K562 (cell line): ENCODE measurements around the gene EYA4. TPM values are rescaled to one million over a fixed set of nuclear protein-coding genes. Genes with fewer than 3 reads are reported as not detected.

ENCODE experiments used
- ATAC-seq: fragments of 200-7000 bp; cut with Tn5 transposase; 3 replicates; pipeline ENCODE4 v1.9.1; 2020; ENCODE audit warnings: moderate library complexity
- BruUV-seq: library from RNA; stranded (reverse); fragments of 400-500 nt; replicated peaks from 2 replicates; lab custom pipeline; 2021; lab: Mats Ljungman, UMichigan
- CTCF ChIA-PET: fragments of 300-600 bp; formaldehyde crosslinking; extraction: SDS; loops from one replicate; lab custom pipeline; 2021; ENCODE audit warnings: low intra/inter-chr PET ratio; lab: Yijun Ruan, JAX
- POLR2A ChIA-PET: fragments of 300-600, 350-650 bp; sonication (Branson Sonifier 250); formaldehyde crosslinking; extraction: SDS; loops from one replicate; lab custom pipeline; 2021; ENCODE audit warnings: antibody characterized with exemption, inconsistent platforms; lab: Yijun Ruan, JAX
- DNase-seq, 4 experiments: peaks; one replicate each; pipeline versions ENCODE4 v3.0.0 to v3.0.0-alpha.2; 2011 to 2018; ENCODE audit warnings: low spot score in 3 of 4, mixed read lengths in 3 of 4; ENCODE audit errors: extremely low read depth in 1 of 4
- FAIRE-seq: peaks from 2 replicates; lab custom pipeline; 2011; peaks lifted over from hg19 to GRCh38; lab: Jason Lieb, UNC
- H2AFZ ChIP-seq: 2 replicates; pipeline ENCODE4 v1.6.0; 2011; ENCODE audit warnings: low read depth, low read length, control low read depth, inconsistent platforms
- H3K27ac ChIP-seq: fragments of 200-600 bp; 3 replicates; pipeline ENCODE4 v1.8.0; 2011; ENCODE audit warnings: low read depth, mild to moderate bottlenecking, control low read depth, inconsistent platforms, low read length, moderate library complexity, mixed read lengths; ENCODE audit errors: extremely low read depth
- H3K27me3 ChIP-seq, 2 experiments: fragments of 300-600 bp in 1 of 2; 2 replicates in 1 of 2; 3 replicates in 1 of 2; pipeline versions ENCODE4 v1.6.0 to v1.8.0; 2011; ENCODE audit warnings: inconsistent platforms in 2 of 2, low read length in 2 of 2, mild to moderate bottlenecking in 1 of 2, mixed read lengths in 1 of 2, moderate library complexity in 1 of 2; ENCODE audit not compliant: control insufficient read depth in 2 of 2, insufficient read depth in 2 of 2
- H3K36me3 ChIP-seq: fragments of 300-600 bp; 3 replicates; pipeline ENCODE4 v1.8.0; 2011; ENCODE audit warnings: mild to moderate bottlenecking, low read length, inconsistent platforms; ENCODE audit not compliant: control insufficient read depth, insufficient read depth
- H3K4me1 ChIP-seq, 2 experiments: fragments of 200-600 bp in 1 of 2; replicated peaks in 1 of 2; 2 replicates in 1 of 2; 3 replicates in 1 of 2; pipeline versions ENCODE4 v1.5.1 to v1.8.0; 2011; ENCODE audit warnings: inconsistent platforms in 2 of 2, low read length in 2 of 2, mild to moderate bottlenecking in 1 of 2, mixed read lengths in 1 of 2, moderate library complexity in 1 of 2; ENCODE audit not compliant: control insufficient read depth in 2 of 2, insufficient read depth in 2 of 2
- H3K4me2 ChIP-seq: 2 replicates; pipeline ENCODE4 v1.6.1; 2011; ENCODE audit warnings: low read length, control low read depth, inconsistent platforms, mixed read lengths; ENCODE audit not compliant: insufficient read depth
- H3K4me3 ChIP-seq: fragments of 200-600 bp; sonication (generic), shearing (Covaris generic); 2 replicates; pipeline ENCODE4 v1.5.1; 2016; ENCODE audit warnings: control low read depth, inconsistent platforms
- H3K79me2 ChIP-seq: fragments of 200-600 bp; 3 replicates; pipeline ENCODE4 v1.8.0; 2011; ENCODE audit warnings: low read length, inconsistent platforms; ENCODE audit not compliant: control insufficient read depth, insufficient read depth
- H3K9ac ChIP-seq, 2 experiments: 2 replicates each; pipeline versions ENCODE4 v1.6.0 to v1.6.1; 2011; ENCODE audit warnings: low read depth in 2 of 2, low read length in 2 of 2, control low read depth in 1 of 2, inconsistent platforms in 1 of 2, mild to moderate bottlenecking in 1 of 2, mixed read lengths in 1 of 2; ENCODE audit not compliant: insufficient read depth in 1 of 2
- H3K9me1 ChIP-seq: one replicate; pipeline ENCODE4 v1.6.0; 2011; ENCODE audit warnings: inconsistent platforms, mild to moderate bottlenecking, low read length, moderate library complexity; ENCODE audit not compliant: control insufficient read depth, insufficient read depth
- H3K9me3 ChIP-seq: replicated peaks from 2 replicates; pipeline ENCODE4 v1.5.1; 2011; ENCODE audit warnings: low read depth, low read length, inconsistent platforms; ENCODE audit not compliant: control insufficient read depth, insufficient read depth
- H4K20me1 ChIP-seq: replicated peaks from 2 replicates; pipeline ENCODE4 v1.6.1; 2011; ENCODE audit warnings: low read length, inconsistent platforms, mixed read lengths; ENCODE audit not compliant: control insufficient read depth, insufficient read depth
- ARID3B ChIP-seq: fragments of 250-450 bp; sonication (Bioruptor Pico); IDR thresholded peaks from 2 replicates; pipeline ENCODE4 v1.4.0; 2020; ENCODE audit warnings: borderline replicate concordance
- CSDE1 ChIP-seq, 2 experiments: fragments of 450-650 bp; IDR thresholded peaks; 2 replicates each; pipeline ENCODE4 v1.6.1; 2016; ENCODE audit warnings: mild to moderate bottlenecking in 1 of 2
- L3MBTL2 ChIP-seq: fragments of 450-650 bp; IDR thresholded peaks from 2 replicates; pipeline ENCODE4 v1.6.1; 2016; ENCODE audit warnings: mild to moderate bottlenecking, moderate library complexity
- MLLT1 ChIP-seq, 2 experiments: fragments of 450-650 bp; IDR thresholded peaks; 2 replicates each; pipeline ENCODE4 v1.6.1; 2016
- NFIC ChIP-seq: fragments of 450-650 bp; IDR thresholded peaks from 2 replicates; pipeline ENCODE4 v1.6.1; 2017; ENCODE audit warnings: mild to moderate bottlenecking, inconsistent platforms
- NFIX ChIP-seq: fragments of 250-450 bp; sonication (Bioruptor Pico); IDR thresholded peaks from 2 replicates; pipeline ENCODE4 v1.4.0; 2020; ENCODE audit warnings: low read depth, mild to moderate bottlenecking, moderate library complexity
- PURB ChIP-seq: sonication (generic); formaldehyde crosslinking; IDR thresholded peaks from 2 replicates; pipeline ENCODE4 v1.9.0; 2021; ENCODE audit warnings: low read depth, mild to moderate bottlenecking, missing genetic modification reagents
- SMARCA4 ChIP-seq: fragments of 450-650 bp; IDR thresholded peaks from 2 replicates; pipeline ENCODE4 v1.6.1; 2016
- SMC3 ChIP-seq: conservative IDR thresholded peaks from 2 replicates; pipeline ENCODE4 v1.6.1; 2011; ENCODE audit warnings: low read depth, low read length, improper control_type of control experiment; ENCODE audit not compliant: insufficient read depth
- ZFP36 ChIP-seq: fragments of 150-350 bp; IDR thresholded peaks from 2 replicates; pipeline ENCODE4 v1.6.1; 2018; ENCODE audit warnings: low read length, low read depth; ENCODE audit not compliant: partially characterized antibody
- ZNF280B ChIP-seq: fragments of 250-450 bp; sonication (Bioruptor Pico); IDR thresholded peaks from 2 replicates; pipeline ENCODE4 v1.5.1; 2021; ENCODE audit warnings: mild to moderate bottlenecking
- WGBS: fragments of 100-300 bp; shearing (Covaris generic); methylation state at CpG from one replicate; pipeline ENCODE4 v1.1.6; 2016; ENCODE audit warnings: low coverage, mixed read lengths; ENCODE audit not compliant: insufficient coverage; ENCODE audit errors: missing lambda C conversion rate; 5-methylcytosine and 5-hydroxymethylcytosine counted together
- in situ Hi-C: fragments of 300-500 bp; cut with MboI; formaldehyde crosslinking; loops from 4 replicates; pipeline ENCODE4 v1.15.0; 2018; ENCODE audit warnings: inconsistent platforms, mixed read lengths
- intact Hi-C: fragments of 100-400 bp; cut with micrococcal nuclease; formaldehyde crosslinking; loops from 2 replicates; pipeline ENCODE4 v1.14.2; 2022
- polyA plus RNA-seq, 8 experiments: library from polyadenylated mRNA; depleted of rRNA in 4 of 8; stranded (reverse) in 5 of 8; unstranded in 3 of 8; fragments of >200 nt; fragmentation: Nextera tagmentation in 2 of 8; fragmentation: Illumina TruSeq in 1 of 8; extraction: Ambion mirVana in 2 of 8; extraction: Trizol in 1 of 8; gene quantifications; 2 replicates each; pipeline versions ENCODE4 v1.2.1 to v1.2.3, GENCODE V29; 2011 to 2014; ENCODE audit warnings: inconsistent platforms in 1 of 8, missing spikeins in 1 of 8
- total RNA-seq, 7 experiments: library from RNA; depleted of rRNA in 6 of 7; stranded (reverse); fragments of >200 nt in 6 of 7; fragmentation: Illumina TruSeq in 2 of 7; extraction: Trizol in 2 of 7; gene quantifications; 2 replicates each; pipeline versions ENCODE4 v1.2.1 to v1.2.3, GENCODE V29; 2011 to 2021; ENCODE audit warnings: low replicate concordance in 1 of 7

The EYA4 gene
- total and polyA plus RNA-seq, 9 of the 15 experiments (the other 6 are each of a cell fraction or from before 2014, with no cell fraction given), result 0.03 to 0.04 TPM; not detected in 7

GRCh38 chr6:133474516-133474915, 233.4 kb downstream of the EYA4 start:
- TF ChIP-seq ZFP36 (no peak), CSDE1 (IDR thresholded peaks at IDR 0.05) (no peak), SMC3 (no peak), NFIC (peak; percentile 65), ARID3B (CRISPR knock-in tag) (no peak), ZNF280B (CRISPR knock-in tag) (no peak), L3MBTL2 (no peak), PURB (CRISPR knock-in tag) (no peak), MLLT1 (IDR thresholded peaks at IDR 0.05) (no peak), NFIX (CRISPR knock-in tag) (peak; percentile 57), SMARCA4 (no peak)
- in situ Hi-C loops, result no loop called here
- H3K9me1 ChIP-seq, result no peaks in the 10 kb centered on the region
- H3K9ac ChIP-seq, result no peak overlapping the region
- POLR2A ChIA-PET, result no interaction called here
- H4K20me1 ChIP-seq, result no peaks in the 10 kb centered on the region
- H3K9me3 ChIP-seq, result no peaks in the 10 kb centered on the region
- H3K27ac ChIP-seq, result no peak overlapping the region
- no TSS peak for BruUV-seq
- H3K36me3 ChIP-seq, result no peaks in the 10 kb centered on the region
- ATAC-seq, result no peak
- H3K27me3 ChIP-seq, result no peaks in the 10 kb centered on the region
- H3K79me2 ChIP-seq, result no peaks in the 10 kb centered on the region
- WGBS, result 3% methylated on average over 2 of the region's 2 CpGs
- FAIRE-seq, result no peak
- no peak for DNase-seq
- no peak overlapping the region for H3K4me3 ChIP-seq
- intact Hi-C loops, result no loop called here
- CTCF ChIA-PET, result no interaction called here
- no peak overlapping the region for H2AFZ ChIP-seq
- no peaks in the 10 kb centered on the region for H3K4me1 ChIP-seq
- no peak overlapping the region for H3K4me2 ChIP-seq
